Activated CD4-positive, alpha-beta T cell treated with anti-CD3 and anti-CD28 coated beads, Interleukin-2, amount 50 U/mL, for 4 hours (primary cell): Measurements from ENCODE around the gene ROBO3.

ENCODE experiments used
- DNase-seq, 2 experiments: peaks; one replicate each; pipeline ENCODE4 v3.0.0-alpha.2; 2020

Gene ROBO3

DNA sequence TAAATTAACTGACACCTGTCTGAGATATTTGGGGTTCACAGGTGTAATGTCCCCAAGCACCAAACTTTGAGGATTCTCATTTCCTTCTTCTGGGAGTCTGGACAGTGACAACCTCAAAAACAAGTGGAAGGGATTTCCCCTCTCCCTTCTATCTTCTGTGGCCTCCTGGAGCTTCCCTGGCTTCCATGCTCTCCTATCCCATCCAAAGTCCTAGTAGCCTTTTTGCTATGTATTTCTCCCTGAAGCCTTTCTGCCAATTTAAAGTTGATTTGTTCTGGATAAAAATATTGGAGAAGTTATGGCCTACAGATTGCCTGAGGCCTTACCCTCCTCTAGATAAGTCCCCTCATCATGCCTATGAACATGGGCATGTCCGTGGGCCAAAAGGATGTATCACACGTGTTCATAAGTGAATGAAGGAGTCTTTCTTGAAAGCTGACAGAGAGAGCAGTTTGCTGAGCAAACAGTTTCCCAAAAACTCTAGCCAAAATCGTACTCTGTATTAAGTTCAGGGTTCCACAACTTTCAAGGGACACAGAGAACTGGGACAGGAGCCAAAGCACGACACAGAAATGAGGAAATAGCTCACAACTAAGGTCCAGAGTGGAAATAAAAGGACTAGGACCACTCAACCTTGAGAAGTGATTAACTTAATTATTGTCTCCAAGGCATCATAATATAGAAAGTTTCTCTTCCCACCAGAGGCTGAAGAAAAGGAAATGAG, 63.9 kb downstream of the ROBO3 start:
- DNase-seq = no peak

DNA sequence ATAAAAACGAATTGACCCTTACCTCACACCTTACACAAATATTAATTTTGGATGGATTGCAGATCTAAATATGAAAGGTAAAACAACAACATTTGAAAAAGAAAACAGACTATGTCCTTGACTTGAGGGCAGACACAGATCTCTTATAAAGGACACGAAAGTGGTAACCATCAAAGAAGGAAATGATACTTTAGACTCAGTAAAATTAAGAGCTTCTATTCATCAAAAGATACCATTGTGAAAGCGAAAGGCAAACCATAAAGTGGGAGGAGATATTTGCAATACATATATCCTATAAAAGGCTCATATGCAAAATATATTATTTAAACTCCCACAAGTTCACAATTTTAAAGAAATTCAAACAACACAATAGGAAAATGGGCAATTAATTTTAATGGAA, 65.6 kb downstream of the ROBO3 start:
- no peak for DNase-seq
